HG03460 (cell line): ENCODE data around the gene CENPU.
A peak's percentile ranks its signal among the peaks of the same experiment; 100 is the strongest.
"Not testable (repeated sequence)": the region's sequence is repeated elsewhere in the genome, so short reads cannot be mapped to it uniquely, and the experiment has no call there.

ENCODE experiments used
- ATAC-seq: cut with Tn5 transposase; IDR thresholded peaks from one replicate; pipeline ENCODE4 v1.9.1; 2021; ENCODE audit not compliant: unreplicated experiment

Gene CENPU

DNA sequence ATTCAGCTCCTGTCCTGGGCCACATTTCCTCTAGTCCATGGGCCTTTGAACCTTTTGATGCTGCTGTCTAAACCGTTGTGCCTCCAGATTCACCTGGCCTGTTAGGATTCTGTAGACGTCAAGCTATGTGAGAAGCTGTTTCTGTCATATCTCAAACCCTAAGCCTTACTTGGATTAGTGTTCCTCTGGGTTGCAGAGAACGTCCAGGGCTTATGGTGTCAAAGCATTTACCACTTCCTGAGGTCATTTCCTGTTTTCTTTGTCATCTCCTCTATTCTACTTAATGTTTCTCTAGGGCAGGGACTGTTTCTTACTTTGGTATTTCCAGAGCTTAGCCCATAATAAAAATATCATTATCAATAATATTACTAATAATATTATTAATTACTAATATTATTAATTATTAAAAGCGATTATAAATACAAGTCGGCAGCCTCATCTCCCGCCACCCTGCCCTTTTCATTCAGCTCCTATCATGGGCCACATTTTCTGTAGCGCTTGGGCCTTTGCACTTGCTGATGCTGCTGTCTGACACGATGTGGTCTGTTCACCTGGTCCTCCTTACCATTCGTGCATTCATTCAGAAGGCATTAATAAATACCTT is 65.3 kb downstream of the CENPU start:
- no peak for ATAC-seq

DNA sequence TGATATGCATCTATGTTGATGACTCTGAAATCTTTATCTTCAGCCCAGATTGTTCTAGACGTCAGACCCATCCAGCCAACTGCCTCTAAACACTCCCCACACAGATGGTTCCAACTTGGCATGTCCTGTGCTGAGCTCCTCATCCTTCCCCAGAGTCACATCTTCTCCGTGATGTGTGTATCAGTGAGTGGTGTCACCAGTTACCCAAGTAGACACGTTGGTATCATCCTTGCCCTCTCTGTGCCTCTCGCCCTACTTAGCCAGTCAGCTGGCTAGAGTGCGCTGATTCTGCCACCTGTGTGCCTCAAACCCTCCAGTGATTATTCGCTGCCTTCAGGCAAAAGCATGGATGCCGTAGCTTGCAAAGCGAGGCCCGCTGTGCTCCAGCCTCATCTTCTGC is 65.8 kb downstream of the CENPU start:
- no peak for ATAC-seq

- no peak for ATAC-seq
Observed at GRCh38 chr4:184666670-184667069, 67.2 kb downstream of the CENPU start.

DNA sequence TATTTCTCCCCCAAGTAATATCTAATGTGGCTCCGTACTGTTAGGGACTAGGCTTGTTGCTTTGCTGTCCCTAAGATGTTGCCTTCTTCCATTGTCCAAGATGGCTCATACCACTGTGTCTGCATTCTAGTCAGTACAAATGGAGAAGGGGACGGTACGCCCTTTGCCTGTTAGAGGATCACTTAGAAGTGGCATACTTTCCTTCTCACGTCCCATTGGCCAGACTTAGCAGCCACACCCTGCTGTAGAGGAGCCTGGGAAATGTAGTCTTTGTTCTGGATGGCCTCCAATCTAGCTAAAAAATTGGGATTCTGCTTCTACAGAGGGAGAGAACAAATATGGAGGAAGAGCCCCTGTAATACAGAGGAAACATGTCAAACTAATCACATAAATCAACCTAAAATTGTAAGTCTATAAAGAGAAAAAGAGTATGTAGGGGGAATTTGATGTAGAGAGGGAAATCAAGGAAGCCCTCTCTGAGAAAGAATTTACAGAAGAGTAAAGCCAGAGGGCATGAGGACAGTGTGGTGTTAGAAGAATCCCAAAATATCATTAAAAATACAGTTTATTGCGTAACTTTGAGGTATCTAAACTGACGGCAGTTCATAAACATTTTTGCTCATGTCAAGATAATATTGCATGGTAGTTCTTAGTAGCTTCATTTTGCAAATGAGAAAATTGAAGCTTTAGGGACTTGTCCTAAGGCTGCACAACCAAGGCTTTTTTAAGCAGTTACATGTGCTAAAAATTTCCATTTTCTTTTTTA is 69.3 kb downstream of the CENPU start:
- ATAC-seq, result no peak

- ATAC-seq, result no peak
Observed at GRCh38 chr4:184662236-184662635, 71.7 kb downstream of the CENPU start.

- ATAC-seq, result no peak
Observed at GRCh38 chr4:184660978-184661377, 72.9 kb downstream of the CENPU start.

- not testable (repeated sequence) for ATAC-seq
Observed at GRCh38 chr4:184657820-184658219, 76.1 kb downstream of the CENPU start.

DNA sequence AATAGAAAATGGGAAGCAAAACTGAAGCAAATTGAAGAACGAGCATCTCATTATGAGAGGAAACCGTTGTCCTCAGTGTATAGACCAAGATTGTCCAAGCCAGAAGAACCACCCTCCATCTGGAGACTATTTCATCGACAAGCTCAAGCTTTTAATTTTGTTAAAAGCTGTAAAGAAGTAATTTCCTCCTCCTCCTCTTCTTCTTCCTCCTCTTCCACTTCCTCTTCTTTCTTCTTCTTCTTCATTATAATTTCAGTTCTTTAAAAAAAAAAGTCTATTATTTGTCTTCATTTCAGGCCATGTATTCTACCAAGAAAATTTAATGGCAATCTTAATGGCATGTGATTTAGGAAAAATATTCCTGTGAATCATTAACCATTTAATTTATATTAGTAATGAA is 76.8 kb downstream of the CENPU start:
- ATAC-seq, result no peak

- no peak for ATAC-seq
Observed at GRCh38 chr4:184655889-184656869, 77.7 kb downstream of the CENPU start.

DNA sequence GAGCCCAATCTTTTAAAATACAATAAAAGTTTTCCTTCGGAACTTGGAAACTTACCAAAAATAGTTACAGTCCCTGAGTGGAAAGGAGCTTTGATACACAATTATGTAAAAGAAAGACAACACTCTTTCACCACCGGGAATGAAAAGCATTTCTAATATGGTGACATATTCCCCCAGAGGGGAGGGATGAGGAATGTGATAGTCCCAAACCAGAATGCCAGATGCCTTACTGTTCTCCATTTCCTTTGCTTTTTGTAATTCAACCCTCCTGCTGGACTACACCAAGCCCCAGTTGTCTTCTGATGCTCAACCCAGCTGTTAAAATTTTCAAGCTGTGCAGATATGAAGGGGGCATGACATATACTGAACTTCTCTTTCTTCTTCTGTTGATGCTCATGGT is 80.2 kb downstream of the CENPU start:
- no peak for ATAC-seq

- not testable (repeated sequence) for ATAC-seq
Observed at GRCh38 chr4:184652681-184653080, 81.2 kb downstream of the CENPU start.

DNA sequence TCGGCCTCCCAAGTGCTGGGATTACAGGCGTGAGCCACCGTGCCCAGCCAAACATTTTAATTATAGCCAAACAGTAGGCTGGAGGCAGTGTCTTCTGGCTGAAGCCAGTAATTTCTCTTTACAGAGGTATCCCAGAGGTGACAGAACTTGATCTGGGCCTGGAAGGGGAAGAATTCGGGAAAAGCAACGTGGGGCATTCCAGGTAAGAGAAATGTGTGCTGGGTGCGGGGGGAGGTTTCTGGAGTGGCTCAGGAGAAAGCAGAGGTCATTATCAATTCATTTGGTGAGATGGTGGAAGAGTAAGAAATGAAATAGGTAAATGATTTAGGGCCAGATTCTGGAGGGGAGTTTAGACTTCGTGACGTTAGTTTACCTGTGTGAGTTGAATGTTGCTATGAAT is 82.0 kb downstream of the CENPU start:
- ATAC-seq, result no peak

DNA sequence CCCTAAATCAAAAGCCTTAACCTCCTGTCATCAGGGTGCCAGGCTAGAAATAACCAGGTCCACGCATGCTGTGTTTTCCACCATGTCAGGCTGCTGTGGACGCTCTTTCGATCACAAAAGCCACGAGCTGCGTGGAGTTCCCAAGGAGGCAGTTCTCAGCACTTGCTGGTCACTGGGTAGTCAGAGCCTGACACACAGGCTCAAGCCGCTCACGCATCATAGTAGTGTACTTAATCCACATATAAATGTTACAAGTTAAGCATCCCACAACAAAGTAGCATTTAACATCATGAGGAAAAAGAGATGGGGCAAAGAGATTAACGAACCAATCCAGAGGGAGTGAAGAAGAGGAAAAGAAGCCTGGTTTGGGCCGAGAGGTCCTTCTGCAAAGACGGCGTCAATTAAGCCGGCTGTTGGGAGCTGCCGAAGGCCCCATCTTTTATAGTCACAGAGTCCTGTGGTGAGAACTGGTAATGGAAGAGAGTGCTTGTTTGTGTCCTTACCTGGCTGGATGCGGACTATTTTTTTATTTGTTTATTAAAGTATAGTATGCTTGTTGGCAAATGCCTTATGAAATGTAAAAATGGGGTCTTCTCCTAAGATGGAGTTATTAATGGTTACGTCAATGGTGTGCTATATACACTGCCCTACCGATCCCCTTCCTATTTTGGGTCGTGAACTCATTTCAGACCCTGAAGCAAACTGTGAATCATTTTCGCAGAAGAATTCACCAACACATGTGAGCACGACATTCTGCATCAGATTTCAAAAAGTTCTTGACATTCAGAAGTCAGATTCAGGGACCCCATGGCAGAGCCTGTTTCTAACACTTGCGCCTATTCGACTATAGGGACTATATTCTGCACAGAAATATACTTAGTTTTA is 83.7 kb downstream of the CENPU start:
- ATAC-seq, result peak; percentile 12

DNA sequence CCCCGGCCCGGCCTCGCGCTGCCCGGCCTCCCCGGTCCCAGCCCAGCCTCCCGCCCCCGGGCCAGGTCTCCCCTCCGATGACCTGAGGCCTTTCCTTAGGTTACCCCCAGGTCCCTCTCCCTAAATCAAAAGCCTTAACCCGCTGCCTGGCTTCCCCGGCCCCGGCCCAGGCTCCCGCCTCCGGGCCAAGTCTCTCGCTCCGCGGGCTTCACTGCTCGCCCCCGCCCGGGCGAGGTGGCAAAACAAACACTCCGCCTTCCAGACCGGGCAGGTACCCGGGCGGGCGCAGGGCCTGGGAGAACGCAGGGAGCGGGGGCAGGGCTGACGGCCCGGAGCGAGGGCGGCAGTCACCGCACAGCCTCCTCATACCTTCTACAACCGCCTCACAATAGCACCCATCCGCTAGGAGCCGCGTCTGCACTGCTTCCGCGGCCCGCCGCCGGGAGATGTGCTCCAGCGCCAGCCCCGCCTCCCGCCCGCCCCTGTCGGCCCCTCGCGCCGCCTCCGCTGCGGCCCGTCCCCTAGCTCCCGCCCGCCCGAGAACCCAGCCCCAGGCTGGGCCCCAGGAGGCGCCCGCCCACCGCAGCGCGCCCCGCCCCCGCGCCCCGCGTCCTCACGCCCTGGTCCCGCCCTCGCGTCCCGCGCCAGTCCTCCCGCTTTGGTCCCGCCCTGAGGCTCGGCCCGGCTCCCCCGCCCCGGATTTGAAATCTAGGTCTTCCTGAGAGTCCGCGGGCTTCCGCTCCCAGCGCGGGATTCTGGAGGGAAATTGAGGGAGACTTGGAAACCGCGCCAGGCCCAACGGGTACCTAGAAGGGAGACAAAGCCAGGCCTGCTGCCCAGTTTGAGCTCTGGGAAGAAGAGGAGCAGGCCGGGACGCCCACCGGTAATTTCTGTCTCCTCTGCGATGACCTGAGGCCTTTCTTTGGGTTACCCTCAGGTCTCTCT is 84.6 kb downstream of the CENPU start, which contains the start of the genes CASP3 and PRIMPOL:
CASP3 (minus strand) TSS at position 422 of the 945 bp plus-strand sequence. CDS start 10,994 bp downstream, outside the sequence.
PRIMPOL (plus strand) TSS at position 713 of the 945 bp plus-strand sequence. CDS start 7,403 bp downstream, outside the sequence.
- ATAC-seq, result peak; percentile 77

- peak; percentile 31 for ATAC-seq
Observed at GRCh38 chr4:184648313-184649025, 85.4 kb downstream of the CENPU start.

- no peak for ATAC-seq
Observed at GRCh38 chr4:184648054-184648312, 85.9 kb downstream of the CENPU start.

DNA sequence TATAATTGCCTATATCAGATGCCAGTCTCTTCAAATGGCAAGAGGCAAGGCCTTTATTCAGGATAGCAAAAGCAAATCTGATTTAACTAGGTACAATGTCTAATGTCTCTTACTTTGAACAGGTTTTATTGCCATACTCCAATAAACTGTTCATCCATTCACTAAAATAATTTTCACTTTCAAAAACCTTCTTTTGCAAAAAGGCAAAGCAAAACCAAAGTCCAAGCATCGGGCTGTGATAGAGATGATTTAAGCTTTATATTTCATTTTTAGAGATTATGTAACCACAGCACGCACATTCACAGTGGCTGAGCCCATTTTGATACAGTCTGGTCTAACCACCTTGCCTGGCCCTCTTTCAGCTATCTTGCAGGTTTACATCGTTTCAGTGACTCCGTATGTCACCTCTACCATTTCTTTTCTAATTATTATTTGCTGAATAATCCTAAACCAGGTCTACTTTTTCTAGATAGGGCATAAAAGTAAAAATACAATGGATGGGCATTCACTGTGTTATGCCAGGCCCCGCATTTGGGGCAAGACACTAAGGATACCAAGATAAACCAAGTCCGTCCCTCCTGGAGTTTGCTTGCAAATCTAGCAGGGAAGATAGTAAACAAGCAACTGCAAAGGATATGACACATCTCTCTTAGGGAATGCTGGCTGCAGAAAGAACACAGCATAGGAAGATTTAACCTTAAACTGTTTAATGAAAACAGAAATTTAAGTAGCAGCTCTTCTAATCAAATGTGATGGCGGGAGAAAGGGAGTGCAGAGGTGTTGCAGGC is 86.4 kb downstream of the CENPU start:
- no peak for ATAC-seq
